ENCODE data around the gene DENND5A. TPM values are rescaled to one million over a fixed set of nuclear protein-coding genes. Genes with fewer than 3 reads are reported as not detected.
"Not testable (repeated sequence)": the region's sequence is repeated elsewhere in the genome, so short reads cannot be mapped to it uniquely, and the experiment has no call there.

Gene DENND5A
- polyA plus RNA-seq, 3 donors from 2014 or later = 3.0 to 6.3 (median 5.1) TPM

GRCh38 chr11:9190326-9191016 is 74.7 kb downstream of the DENND5A start:
- not testable (repeated sequence) for H3K27me3 Mint-ChIP-seq (ENCODE audit: low read depth in 3 of 3); H3K4me3 Mint-ChIP-seq; H3K4me1 Mint-ChIP-seq; H3K27ac Mint-ChIP-seq; H3K9me3 Mint-ChIP-seq; DNase-seq
- peaks cover 0 to 17% (median 0%) of the 10 kb centered on the region in 3 donors for H3K36me3 Mint-ChIP-seq

DNA sequence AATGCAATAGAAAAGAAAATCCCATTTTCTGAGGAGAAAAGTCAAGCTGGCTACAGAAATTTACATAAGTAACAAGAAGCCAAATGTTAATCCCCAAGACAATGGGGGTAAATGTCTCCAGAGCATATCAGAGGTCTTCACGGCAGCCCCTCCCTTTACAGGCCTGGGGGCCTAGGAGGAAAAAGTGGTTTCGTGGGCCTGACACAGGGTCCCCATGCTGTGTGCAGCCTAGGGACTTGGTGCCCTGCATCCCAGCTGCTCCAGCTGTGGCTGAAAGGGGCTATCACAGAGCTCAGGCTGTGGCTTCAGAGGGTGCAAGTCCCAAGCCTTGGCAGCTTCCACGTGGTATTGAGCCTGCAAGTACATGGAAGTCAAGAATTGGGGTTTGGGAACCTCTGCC is 76.3 kb downstream of the DENND5A start:
- not testable (repeated sequence) for H3K4me3 Mint-ChIP-seq; H3K27me3 Mint-ChIP-seq (ENCODE audit: low read depth in 3 of 3); H3K4me1 Mint-ChIP-seq; H3K27ac Mint-ChIP-seq; H3K9me3 Mint-ChIP-seq; DNase-seq
- peaks cover 0 to 18% (median 0%) of the 10 kb centered on the region in 3 donors for H3K36me3 Mint-ChIP-seq

GRCh38 chr11:9187616-9188015 is 77.5 kb downstream of the DENND5A start:
- Mint-ChIP-seq H3K27ac (no peak overlapping the region), H3K36me3 (peaks cover 0 to 14% (median 0%) of the 10 kb centered on the region in 3 donors), H3K9me3 (no peaks in the 10 kb centered on the region), H3K4me1 (no peaks in the 10 kb centered on the region), H3K4me3 (no peak overlapping the region), H3K27me3 (ENCODE audit: low read depth in 3 of 3) (no peaks in the 10 kb centered on the region)
- DNase-seq = no peak

- Mint-ChIP-seq H3K27me3 (ENCODE audit: low read depth in 3 of 3) (no peaks in the 10 kb centered on the region), H3K9me3 (no peaks in the 10 kb centered on the region), H3K4me3 (no peak overlapping the region), H3K4me1 (no peaks in the 10 kb centered on the region), H3K36me3 (peaks cover 0 to 17% (median 3%) of the 10 kb centered on the region in 3 donors), H3K27ac (no peak overlapping the region)
- no peak for DNase-seq
These were observed 80.6 kb downstream of the DENND5A start for GRCh38 chr11:9184516-9184915.

DNA sequence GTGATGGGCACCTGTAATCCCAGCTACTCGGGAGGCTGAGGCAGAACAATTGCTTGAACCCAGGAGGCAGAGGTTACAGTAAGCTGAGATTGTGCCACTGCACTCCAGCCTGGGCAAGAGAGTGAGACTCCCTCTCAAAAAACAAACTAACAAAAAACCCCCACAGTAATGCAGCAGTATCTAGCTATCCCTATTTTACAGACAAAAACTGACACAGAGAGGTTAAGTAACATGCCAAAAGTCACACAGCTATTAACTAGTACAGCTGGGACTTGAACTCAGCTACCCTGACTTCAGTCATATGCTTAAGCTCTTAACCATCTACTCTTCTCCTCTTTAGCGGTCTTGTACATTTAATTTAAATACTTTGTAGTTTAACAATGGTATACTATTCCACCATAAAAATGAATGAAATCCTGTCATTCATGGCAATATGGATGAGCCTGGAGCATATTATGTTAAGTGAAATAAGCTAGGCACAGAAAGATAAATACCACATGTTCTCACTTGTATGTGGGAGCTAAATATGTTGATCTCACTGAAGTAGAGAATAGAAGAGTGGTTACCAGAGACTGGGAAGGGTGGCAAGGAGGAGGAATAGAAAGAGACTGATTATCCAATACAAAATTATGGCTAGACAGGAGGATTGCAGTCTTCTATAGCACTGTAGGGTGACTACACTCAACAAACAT is 82.8 kb downstream of the DENND5A start:
- no peaks in the 10 kb centered on the region for H3K9me3 Mint-ChIP-seq
- no peak for DNase-seq
- H3K4me3 Mint-ChIP-seq = no peak overlapping the region
- H3K4me1 Mint-ChIP-seq = no peaks in the 10 kb centered on the region
- peaks cover 0 to 22% (median 16%) of the 10 kb centered on the region in 3 donors for H3K36me3 Mint-ChIP-seq
- H3K27me3 Mint-ChIP-seq (ENCODE audit: low read depth in 3 of 3) = no peaks in the 10 kb centered on the region
- H3K27ac Mint-ChIP-seq = peak overlapping the region in 1 of 6 donors; percentile 10

- no peak overlapping the region for H3K4me3 Mint-ChIP-seq
- peaks cover 0 to 31% (median 16%) of the 10 kb centered on the region in 3 donors for H3K36me3 Mint-ChIP-seq
- no peaks in the 10 kb centered on the region for H3K27me3 Mint-ChIP-seq (ENCODE audit: low read depth in 3 of 3)
- no peak for DNase-seq
- H3K9me3 Mint-ChIP-seq = no peaks in the 10 kb centered on the region
- H3K27ac Mint-ChIP-seq = no peak overlapping the region
- no peaks in the 10 kb centered on the region for H3K4me1 Mint-ChIP-seq
These were observed 84.4 kb downstream of the DENND5A start for GRCh38 chr11:9180784-9181183.

DNA sequence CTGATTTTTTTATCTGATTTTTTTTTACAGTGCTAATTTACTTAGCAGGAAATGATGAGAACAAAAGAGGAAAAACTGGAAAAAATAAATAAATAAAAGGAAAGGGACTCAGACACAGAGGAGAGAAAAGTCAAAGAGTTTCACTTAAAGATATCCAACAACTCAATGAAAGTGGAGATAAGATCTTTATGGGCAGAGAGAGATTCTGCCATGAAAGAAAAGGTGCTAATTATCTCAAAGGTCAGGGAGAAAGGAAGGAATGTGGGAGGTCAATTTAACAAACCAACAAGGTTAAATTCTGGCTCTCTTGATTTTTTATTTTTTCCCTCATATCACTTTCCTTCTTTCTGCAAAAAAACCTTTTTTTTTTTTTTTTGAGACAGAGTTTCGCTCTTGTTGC is 86.0 kb downstream of the DENND5A start:
- Mint-ChIP-seq H3K9me3 (no peaks in the 10 kb centered on the region), H3K36me3 (peaks cover 0 to 28% (median 16%) of the 10 kb centered on the region in 3 donors), H3K27ac (no peak overlapping the region), H3K27me3 (ENCODE audit: low read depth in 3 of 3) (no peaks in the 10 kb centered on the region), H3K4me1 (no peaks in the 10 kb centered on the region), H3K4me3 (no peak overlapping the region)
- DNase-seq = no peak

GRCh38 chr11:9178716-9179115 is 86.4 kb downstream of the DENND5A start:
- H3K27ac Mint-ChIP-seq = no peak overlapping the region
- no peaks in the 10 kb centered on the region for H3K27me3 Mint-ChIP-seq (ENCODE audit: low read depth in 3 of 3)
- DNase-seq = no peak
- H3K9me3 Mint-ChIP-seq = no peaks in the 10 kb centered on the region
- no peak overlapping the region for H3K4me3 Mint-ChIP-seq
- H3K4me1 Mint-ChIP-seq = no peaks in the 10 kb centered on the region
- peaks cover 0 to 28% (median 16%) of the 10 kb centered on the region in 3 donors for H3K36me3 Mint-ChIP-seq

DNA sequence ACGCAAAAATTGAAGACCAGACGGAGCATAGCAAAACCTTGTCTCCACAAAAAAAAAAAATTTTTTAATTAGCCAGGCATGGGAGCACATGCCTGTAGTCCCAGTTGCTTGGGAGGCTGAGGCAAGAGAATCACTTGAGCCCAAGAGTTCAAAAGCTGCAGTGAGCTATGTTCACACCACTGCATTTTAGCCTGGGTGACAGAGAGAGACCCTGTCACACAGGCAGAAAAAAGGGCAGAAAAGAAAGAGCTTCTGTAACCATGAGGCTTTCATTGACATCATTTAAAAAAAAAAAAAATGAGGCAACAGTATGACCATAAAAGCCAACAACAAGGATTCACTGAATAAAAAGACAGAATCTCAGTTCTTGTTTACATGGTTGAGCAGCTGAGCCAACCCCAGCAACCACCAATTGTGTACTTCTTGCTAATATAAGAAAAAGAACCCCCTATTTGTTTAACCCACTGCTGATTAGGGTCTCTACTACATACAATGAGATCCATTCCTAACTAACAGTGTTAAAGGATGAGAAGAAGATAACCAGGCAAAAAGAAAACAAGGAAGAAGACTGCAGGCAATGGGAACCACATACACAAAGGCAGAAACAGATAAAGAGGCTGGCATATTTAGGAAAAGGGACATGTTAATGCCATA is 87.6 kb downstream of the DENND5A start:
- H3K9me3 Mint-ChIP-seq = no peaks in the 10 kb centered on the region
- H3K4me3 Mint-ChIP-seq = no peak overlapping the region
- peaks cover 0 to 28% (median 16%) of the 10 kb centered on the region in 3 donors for H3K36me3 Mint-ChIP-seq
- no peak for DNase-seq
- no peaks in the 10 kb centered on the region for H3K27me3 Mint-ChIP-seq (ENCODE audit: low read depth in 3 of 3)
- no peaks in the 10 kb centered on the region for H3K4me1 Mint-ChIP-seq
- no peak overlapping the region for H3K27ac Mint-ChIP-seq

DNA sequence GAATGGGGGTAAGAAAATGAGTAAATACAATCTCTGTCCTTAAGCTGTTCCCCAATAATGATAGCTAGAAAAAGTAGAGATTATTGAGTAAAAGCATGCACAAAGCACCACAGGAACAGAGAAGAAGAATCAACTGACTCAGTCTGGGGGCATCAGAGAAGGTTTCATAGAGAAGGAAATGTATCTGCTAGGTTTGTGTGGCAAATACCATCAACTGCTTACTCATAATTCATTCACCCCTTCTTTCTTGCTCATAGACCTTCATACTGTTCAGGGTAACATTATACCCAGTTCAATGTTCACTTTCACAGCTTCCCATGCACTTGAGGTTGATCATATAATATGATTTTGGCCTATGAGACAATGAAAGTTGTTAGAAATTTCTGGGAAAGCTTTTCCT is 88.6 kb downstream of the DENND5A start:
- H3K4me3 Mint-ChIP-seq = no peak overlapping the region
- no peak overlapping the region for H3K27ac Mint-ChIP-seq
- DNase-seq = no peak
- no peaks in the 10 kb centered on the region for H3K27me3 Mint-ChIP-seq (ENCODE audit: low read depth in 3 of 3)
- peaks cover 0 to 25% (median 22%) of the 10 kb centered on the region in 3 donors for H3K36me3 Mint-ChIP-seq
- no peaks in the 10 kb centered on the region for H3K9me3 Mint-ChIP-seq
- H3K4me1 Mint-ChIP-seq = no peaks in the 10 kb centered on the region

DNA sequence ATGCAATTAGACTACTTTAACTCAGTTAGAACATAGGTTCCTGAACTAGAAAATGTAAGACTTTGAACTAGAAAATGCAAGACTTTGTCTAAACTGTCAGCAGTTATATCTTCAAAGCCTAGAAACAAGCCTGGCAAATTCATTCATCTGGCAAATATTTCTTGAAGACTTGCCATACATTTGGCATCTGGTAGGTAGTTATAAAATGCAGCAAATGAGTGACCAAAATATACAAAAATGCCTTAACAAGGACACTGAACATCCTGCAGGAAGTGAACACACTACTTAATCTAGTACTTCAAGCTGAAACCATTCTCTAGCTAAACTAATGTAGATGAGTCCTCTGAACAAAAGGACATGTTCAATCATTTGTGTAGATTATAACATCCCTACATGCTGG is 89.0 kb downstream of the DENND5A start:
- peaks cover 0 to 25% (median 22%) of the 10 kb centered on the region in 3 donors for H3K36me3 Mint-ChIP-seq

GRCh38 chr11:9172389-9172788 is 92.8 kb downstream of the DENND5A start:
- DNase-seq = no peak
- Mint-ChIP-seq H3K36me3 (peaks cover 0 to 18% (median 10%) of the 10 kb centered on the region in 3 donors), H3K27ac (no peak overlapping the region), H3K9me3 (no peaks in the 10 kb centered on the region), H3K4me3 (no peak overlapping the region), H3K4me1 (no peaks in the 10 kb centered on the region), H3K27me3 (ENCODE audit: low read depth in 3 of 3) (peaks cover 0 to 1% (median 0%) of the 10 kb centered on the region in 3 donors)

More for the DNA sequence above, 89.0 kb downstream of the DENND5A start:
- Mint-ChIP-seq H3K27ac (no peak overlapping the region), H3K27me3 (ENCODE audit: low read depth in 3 of 3) (no peaks in the 10 kb centered on the region), H3K4me3 (no peak overlapping the region), H3K9me3 (no peaks in the 10 kb centered on the region), H3K4me1 (no peaks in the 10 kb centered on the region)
- no peak for DNase-seq

GRCh38 chr11:9170450-9170849 is 94.7 kb downstream of the DENND5A start:
- no peak for DNase-seq
- no peak overlapping the region for H3K27ac Mint-ChIP-seq
- peaks cover 0 to 5% (median 0%) of the 10 kb centered on the region in 3 donors for H3K27me3 Mint-ChIP-seq (ENCODE audit: low read depth in 3 of 3)
- H3K4me1 Mint-ChIP-seq = no peaks in the 10 kb centered on the region
- peaks cover 0 to 15% (median 10%) of the 10 kb centered on the region in 3 donors for H3K36me3 Mint-ChIP-seq
- H3K9me3 Mint-ChIP-seq = no peaks in the 10 kb centered on the region
- no peak overlapping the region for H3K4me3 Mint-ChIP-seq
